Measurements from ENCODE around the gene PER2.

PER2 gene

GRCh38 chr2:238242731-238243495 is 45.5 kb downstream of the PER2 start:
- DNase-seq, result peak; percentile 57

DNA sequence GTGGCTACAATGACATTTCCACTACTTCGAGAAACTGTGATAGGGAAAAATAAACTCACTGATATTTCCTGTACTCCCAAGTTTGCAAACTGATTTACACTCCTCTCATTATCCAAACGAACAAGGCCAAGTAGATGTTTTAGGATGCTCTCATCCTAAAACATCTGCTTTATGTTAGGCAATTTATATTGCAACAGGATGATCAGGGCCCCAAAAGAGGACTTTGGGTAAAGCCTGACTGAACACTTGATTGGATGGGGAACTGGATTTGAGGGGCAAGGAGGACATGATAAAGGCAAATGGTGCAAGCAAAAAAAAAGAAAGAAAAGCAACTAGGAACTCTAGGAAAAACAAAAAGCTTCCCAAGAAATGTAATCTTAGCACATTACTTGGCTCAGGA is 46.4 kb downstream of the PER2 start:
- DNase-seq, result no peak

DNA sequence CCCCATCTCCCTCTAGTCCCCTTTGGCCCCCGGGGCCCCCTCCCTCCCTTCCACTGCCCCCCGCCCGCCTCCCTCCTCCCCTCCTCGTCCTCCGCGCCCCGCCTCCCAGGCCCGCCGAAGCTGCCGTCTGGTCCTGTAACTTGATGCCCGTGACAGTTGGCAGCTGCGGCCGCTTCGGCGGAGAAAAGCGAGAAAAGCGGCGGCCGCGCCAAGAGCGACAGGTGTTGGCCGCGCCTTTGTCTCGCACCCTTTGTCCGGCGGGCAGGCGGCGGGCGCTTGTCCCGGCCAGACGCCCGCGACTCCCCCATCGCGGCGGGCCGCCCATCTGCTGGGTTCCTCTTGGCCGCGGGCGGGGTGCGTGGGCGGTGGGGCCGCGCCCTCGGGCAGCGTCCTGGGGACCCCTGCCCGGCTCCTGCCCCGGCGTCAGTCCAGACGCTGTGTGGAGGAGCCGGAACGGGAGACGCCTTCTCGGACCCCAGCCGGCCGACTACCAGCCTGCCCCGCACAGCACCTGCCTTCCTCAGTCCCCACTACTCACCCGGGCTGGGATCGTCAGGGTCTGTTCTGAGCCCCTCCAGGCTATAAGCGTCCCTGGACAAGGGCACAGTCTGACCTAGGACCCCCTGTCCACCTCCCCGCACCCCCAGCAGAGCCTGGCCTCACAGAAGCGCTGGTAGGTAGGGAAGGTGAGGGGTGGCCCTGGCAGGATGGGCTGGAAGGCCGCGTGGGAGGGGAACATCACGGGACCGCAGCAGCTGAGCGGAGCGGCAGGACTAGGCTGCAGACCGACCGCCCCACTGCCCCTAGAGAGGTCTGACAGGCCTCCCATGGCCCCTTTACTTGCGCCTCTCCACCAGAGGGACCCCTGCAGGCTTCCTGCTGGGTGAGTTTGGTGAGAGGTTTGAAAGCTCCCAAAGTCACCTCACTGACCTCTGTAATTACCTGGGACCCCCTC is 47.4 kb downstream of the PER2 start:
- DNase-seq, result peak; percentile 84

GRCh38 chr2:238239863-238240756 is 48.3 kb downstream of the PER2 start, which contains the start of gene HES6:
TSS of gene HES6 (minus strand) at chr2:238240038. CDS start at chr2:238239905, 133 bp downstream.
- peak; percentile 89 for DNase-seq

DNA sequence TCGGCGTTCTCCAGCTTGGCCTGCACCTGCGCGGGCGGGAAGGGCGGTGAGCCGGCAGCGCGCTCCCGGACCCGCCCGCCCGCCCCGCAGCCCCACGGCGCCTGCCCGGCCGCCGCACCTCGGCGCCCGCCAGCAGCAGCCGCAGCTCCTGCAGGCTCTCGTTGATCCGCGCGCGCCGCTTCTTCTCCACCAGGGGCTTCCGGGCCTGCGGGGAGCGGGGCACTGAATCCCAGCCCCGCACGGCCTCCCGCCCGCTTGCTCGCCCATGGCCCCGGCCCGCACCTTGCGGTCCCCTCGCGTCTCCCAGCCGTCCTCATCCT is 48.9 kb downstream of the PER2 start:
- DNase-seq, result no peak

GRCh38 chr2:238238766-238239542 is 49.5 kb downstream of the PER2 start:
- no peak for DNase-seq

DNA sequence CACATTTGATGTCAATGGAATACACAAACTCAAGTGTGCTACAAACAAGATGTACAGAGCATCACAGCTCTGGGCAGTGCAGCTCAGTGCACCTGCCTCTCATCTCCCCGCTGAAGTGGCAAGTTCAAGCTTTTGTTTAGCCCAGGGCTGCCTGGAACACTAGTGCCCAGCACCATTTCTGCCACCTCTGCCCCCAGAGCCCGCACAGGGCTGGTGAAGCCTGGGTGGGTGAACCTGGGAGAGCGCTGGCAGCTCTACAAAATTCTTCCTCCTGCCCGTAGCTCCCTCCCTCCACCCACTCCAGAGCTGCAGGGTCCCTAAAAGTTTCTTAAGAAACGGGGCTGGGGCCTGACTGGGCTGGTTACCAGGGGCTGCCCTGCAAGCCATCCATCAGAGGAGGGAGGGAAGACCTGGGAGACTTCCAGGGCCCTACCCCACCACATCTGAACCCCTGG is 50.1 kb downstream of the PER2 start:
- no peak for DNase-seq

GRCh38 chr2:238237431-238238135 is 50.8 kb downstream of the PER2 start:
- no peak for DNase-seq

DNA sequence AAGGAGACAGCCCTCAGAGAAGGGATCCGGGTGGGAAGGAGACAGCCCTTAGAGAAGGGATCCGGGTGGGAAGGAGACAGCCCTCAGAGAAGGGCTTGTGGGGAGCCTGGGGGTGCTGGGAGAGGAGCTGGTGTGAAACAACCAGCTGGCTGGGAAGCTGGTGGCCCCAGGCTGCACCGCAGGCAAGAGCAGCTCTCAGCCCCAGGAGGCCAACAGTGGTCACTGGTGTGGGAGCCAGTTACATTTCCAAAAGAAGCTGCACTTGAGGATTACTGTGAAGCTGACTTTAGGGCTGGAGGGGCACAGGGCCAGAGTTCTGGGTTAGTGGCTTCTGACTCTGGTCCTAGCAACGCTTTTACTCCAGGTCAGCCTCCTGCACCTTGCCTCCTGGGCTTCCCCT is 51.8 kb downstream of the PER2 start:
- DNase-seq, result no peak

GRCh38 chr2:238235856-238236255 is 52.6 kb downstream of the PER2 start:
- DNase-seq, result no peak

- no peak for DNase-seq
These were observed 53.1 kb downstream of the PER2 start for GRCh38 chr2:238235331-238235732.

GRCh38 chr2:238233625-238234024 is 54.8 kb downstream of the PER2 start:
- DNase-seq, result no peak

DNA sequence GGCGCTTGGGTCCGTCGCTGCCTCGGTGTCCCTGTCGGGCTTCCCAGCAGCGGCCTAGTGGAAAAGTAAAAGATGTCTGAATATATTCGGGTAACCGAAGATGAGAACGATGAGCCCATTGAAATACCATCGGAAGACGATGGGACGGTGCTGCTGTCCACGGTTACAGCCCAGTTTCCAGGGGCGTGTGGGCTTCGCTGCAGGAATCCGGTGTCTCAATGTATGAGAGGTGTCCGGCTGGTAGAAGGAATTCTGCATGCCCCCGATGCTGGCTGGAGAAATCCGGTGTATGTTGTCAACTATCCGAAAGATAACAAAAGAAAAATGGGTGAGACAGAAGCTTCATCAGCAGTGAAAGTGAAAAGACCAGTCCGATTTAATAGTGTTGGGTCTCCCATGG is 56.6 kb downstream of the PER2 start:
- no peak for DNase-seq

GRCh38 chr2:238231251-238231793 is 57.1 kb downstream of the PER2 start:
- DNase-seq, result no peak

DNA sequence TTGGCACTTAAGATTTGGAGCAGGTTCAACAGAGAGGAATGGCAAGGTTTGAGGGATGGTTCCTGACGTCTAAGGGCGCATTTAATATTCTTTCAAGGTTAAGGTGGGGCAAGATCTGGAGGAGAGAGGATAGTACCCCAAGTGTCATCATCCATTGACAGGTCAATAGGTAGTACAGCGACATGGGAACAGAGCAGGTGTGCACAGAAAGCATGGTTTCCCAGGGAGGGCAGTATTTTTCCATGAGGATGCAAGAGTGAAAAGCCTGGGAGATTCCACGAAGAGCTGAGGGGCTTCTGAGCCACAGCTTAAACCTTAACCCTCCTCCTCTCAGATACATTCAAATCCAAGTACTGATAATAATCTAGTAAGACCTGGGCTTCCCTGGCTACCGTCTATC is 57.7 kb downstream of the PER2 start:
- DNase-seq, result no peak

DNA sequence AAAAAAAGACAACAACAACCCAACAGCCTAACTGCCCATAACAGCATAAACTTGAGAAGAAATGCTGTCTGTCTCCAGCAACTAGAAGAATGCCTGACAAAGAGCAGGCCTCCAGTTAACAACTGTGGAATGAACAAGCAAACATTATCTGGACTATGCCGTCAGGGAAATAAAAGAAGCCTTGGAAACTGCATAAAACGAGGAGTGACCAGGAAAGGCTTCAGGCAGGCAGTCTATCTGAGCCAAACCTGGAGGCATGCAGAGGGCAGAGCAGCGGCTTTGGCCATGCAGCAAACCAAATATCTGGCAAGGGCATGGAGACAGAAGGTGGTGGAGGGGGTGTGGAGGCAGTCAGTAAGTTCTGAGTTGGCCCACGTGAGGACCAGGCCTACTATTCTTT is 59.7 kb downstream of the PER2 start:
- no peak for DNase-seq

DNA sequence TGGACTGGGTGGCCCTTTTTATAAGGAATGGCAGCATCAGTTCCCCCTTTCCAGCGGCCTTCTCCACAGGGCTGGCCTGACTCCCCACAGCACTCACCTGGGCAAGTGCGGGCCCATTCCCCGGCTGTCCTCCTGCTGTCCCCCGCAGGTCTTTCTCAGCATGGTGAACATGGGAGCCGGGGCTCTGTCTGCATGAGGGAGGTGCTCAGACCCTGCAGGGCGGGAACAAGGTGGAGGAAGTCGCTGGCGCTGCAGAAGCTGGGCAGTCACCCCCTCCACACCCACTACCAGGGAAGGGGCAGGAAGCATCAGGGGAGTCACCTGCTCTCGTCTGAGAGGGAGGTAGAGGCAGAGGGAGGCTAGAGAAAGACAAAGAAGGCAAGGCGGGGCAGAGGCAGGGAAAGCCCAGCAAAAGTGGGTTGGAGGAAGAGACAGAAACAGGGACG is 60.8 kb downstream of the PER2 start:
- DNase-seq, result no peak

DNA sequence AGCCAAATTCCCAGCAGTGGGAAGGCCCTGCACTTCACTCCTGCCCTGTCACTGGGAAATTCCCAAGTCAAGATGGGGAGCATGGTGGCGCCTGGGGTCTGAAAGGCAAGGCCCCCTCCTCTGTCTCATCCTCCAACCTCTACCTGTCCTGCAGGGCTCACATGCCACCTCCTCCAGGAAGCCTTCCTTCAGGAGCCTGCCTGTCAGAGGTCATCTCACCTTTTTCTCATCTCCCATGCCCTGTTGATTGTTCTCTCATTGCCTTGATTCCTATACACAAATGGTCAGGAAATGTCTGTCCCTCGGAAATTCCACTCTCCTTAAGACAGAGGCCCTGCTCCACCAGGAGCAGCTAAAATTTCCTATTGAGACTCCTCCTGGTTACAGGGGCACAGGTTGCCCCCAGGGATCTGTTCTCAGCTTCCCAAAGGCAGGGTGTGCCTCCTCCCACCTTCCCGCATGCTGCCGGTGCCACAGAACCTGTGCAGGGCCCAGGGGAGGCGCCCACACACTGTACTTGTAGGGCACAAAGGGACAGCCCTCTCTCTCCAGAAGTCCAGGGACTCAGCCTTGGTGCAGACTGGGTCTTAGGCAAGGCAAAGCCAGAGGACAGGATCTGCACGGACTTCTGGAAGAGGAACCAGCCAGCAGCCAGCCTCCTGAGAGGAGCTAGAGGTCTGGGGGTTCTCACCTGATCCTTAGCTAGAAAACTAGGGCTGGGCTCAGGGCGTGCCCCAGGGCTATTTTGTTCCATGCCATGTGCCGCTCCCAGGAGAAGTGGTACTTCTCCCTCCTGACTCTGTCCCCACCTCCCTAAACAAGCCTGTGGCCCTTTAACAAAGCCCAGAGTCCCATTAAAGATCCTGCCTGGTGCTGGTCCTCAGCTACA is 61.5 kb downstream of the PER2 start:
- DNase-seq, result no peak

DNA sequence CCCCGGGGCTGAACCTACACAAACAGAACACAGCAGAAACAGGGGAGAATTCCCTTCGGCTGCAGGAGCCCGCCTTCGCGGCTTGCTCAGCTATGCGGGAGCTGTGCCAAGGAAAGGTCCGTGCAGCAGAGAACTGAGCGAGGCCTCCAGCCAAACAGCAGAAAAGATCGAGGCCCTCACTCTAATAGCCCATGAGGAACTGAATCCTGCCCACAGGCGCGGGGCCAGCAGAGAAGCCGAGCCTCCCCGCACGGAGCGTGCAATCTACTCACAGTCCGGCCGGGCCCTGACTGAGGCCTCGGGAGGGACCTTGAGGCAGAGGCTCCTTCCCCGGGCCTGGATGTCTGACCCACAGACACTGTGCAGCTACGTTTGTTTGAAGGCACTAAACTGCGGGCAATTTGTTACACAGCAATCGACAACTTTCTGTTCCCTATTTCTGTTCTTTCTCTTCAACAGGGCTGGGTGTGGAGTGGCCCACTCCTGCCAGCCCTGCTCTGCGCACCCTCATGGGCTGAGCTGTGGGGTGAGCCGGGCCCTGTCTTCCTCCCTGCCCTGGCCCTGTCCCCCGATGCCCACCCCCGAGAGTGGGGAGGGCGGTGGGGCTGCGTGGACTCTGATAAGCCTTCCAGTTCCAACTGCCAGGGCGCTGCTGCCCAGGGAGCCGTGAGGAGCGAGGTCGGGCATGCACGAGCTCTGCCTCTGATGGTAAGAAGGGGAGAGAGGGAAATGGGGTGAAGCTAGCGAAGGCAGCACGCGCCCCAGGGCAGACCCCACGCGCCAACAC is 62.3 kb downstream of the PER2 start:
- no peak for DNase-seq
